NCI-H187 treated with DMSO at 0.1 percent for 48 hours (cell line): ENCODE measurements around the gene RRM2.
"Not testable (repeated sequence)": the region's sequence is repeated elsewhere in the genome, so short reads cannot be mapped to it uniquely, and the experiment has no call there.

Experiments
- DNase-seq: peaks from one replicate; lab custom pipeline; 2025; lab: John Stamatoyannopoulos, UW

The RRM2 gene

GRCh38 chr2:10091182-10091888 lies 31.2 kb upstream of the RRM2 start:
- no peak for DNase-seq

- not testable (repeated sequence) for DNase-seq
Measured at GRCh38 chr2:10091889-10092244, 30.7 kb upstream of the RRM2 start.

GRCh38 chr2:10094271-10094814 lies 28.2 kb upstream of the RRM2 start:
- no peak for DNase-seq

GRCh38 chr2:10095175-10095574 lies 27.4 kb upstream of the RRM2 start:
- DNase-seq, result no peak

GRCh38 chr2:10096641-10097040 lies 25.9 kb upstream of the RRM2 start:
- no peak for DNase-seq

GRCh38 chr2:10097352-10098148 lies 25.0 kb upstream of the RRM2 start:
- DNase-seq, result peak; percentile 88

GRCh38 chr2:10101491-10101890 lies 21.0 kb upstream of the RRM2 start:
- no peak for DNase-seq

- DNase-seq, result no peak
Measured at GRCh38 chr2:10103179-10103578, 19.4 kb upstream of the RRM2 start.

GRCh38 chr2:10104906-10105305 lies 17.6 kb upstream of the RRM2 start:
- not testable (repeated sequence) for DNase-seq

GRCh38 chr2:10109311-10109710 lies 13.2 kb upstream of the RRM2 start:
- DNase-seq, result no peak

- DNase-seq, result no peak
Measured at GRCh38 chr2:10119027-10119325, 3.6 kb upstream of the RRM2 start.

- no peak for DNase-seq
Measured at GRCh38 chr2:10119601-10120157, 2.9 kb upstream of the RRM2 start.

GRCh38 chr2:10120158-10120876 lies 2.2 kb upstream of the RRM2 start:
- peak; percentile 96 for DNase-seq

GRCh38 chr2:10120877-10121574 lies 1.5 kb upstream of the RRM2 start:
- no peak for DNase-seq

GRCh38 chr2:10123281-10123680 lies 742 bp downstream of the RRM2 start:
- no peak for DNase-seq

- DNase-seq, result peak; percentile 28
Measured at GRCh38 chr2:10124538-10125045, 2.1 kb downstream of the RRM2 start.

GRCh38 chr2:10125842-10126631 lies 3.5 kb downstream of the RRM2 start:
- DNase-seq, result no peak

- no peak for DNase-seq
Measured at GRCh38 chr2:10126632-10127026, 4.1 kb downstream of the RRM2 start.

- DNase-seq, result no peak
Measured at GRCh38 chr2:10128420-10128819, 5.9 kb downstream of the RRM2 start.

GRCh38 chr2:10129490-10129889 lies 7.0 kb downstream of the RRM2 start:
- DNase-seq, result no peak

GRCh38 chr2:10132043-10132575 lies 9.6 kb downstream of the RRM2 start:
- no peak for DNase-seq
